HepG2 (cell line): ENCODE data around the gene DCTN3. TPM values are rescaled to one million over a fixed set of nuclear protein-coding genes. Genes with fewer than 3 reads are reported as not detected.

Source experiments
- ASH2L ChIP-seq: fragments of 300-600, 200-600 bp; sonication (generic); IDR thresholded peaks from 2 replicates; pipeline ENCODE4 v1.7.0; 2017; ENCODE audit warnings: low read depth, mild to moderate bottlenecking, moderate library complexity, mixed read lengths, low read length; ENCODE audit not compliant: insufficient read length
- BRD4 ChIP-seq: sonication (generic); formaldehyde crosslinking; IDR thresholded peaks from 2 replicates; pipeline ENCODE4 v1.4.0; 2020; ENCODE audit warnings: missing genetic modification reagents
- DPF2 ChIP-seq: sonication (generic); formaldehyde crosslinking; IDR thresholded peaks from 2 replicates; pipeline ENCODE4 v1.4.0; 2020; ENCODE audit warnings: mild to moderate bottlenecking, low read depth, missing genetic modification reagents, borderline replicate concordance
- ETV5 ChIP-seq: IDR thresholded peaks from 2 replicates; pipeline ENCODE4 v1.6.1; 2018; ENCODE audit warnings: missing biosample characterization, missing genetic modification reagents, inconsistent platforms, borderline replicate concordance
- HINFP ChIP-seq: sonication (generic); formaldehyde crosslinking; IDR thresholded peaks from 2 replicates; pipeline ENCODE4 v1.4.0; 2020; ENCODE audit warnings: low read depth, mild to moderate bottlenecking, missing genetic modification reagents
- IRF2 ChIP-seq: IDR thresholded peaks from 2 replicates; pipeline ENCODE4 v1.6.1; 2018; ENCODE audit warnings: missing genetic modification reagents, missing compliant biosample characterization
- NCOA2 ChIP-seq: sonication (generic); formaldehyde crosslinking; IDR thresholded peaks from 2 replicates; pipeline ENCODE4 v1.8.0; 2022; ENCODE audit warnings: inconsistent platforms
- NFKBIZ ChIP-seq: IDR thresholded peaks from 2 replicates; pipeline ENCODE4 v1.6.1; 2018; ENCODE audit warnings: missing genetic modification reagents, missing compliant biosample characterization
- RERE ChIP-seq: IDR thresholded peaks from 2 replicates; pipeline ENCODE4 v1.6.1; 2016; ENCODE audit warnings: low read depth, missing genetic modification reagents, missing compliant biosample characterization
- SIX1 ChIP-seq: sonication (generic); formaldehyde crosslinking; IDR thresholded peaks from 2 replicates; pipeline ENCODE4 v1.4.0; 2020; ENCODE audit warnings: missing genetic modification reagents, borderline replicate concordance
- SIX4 ChIP-seq: sonication (generic); formaldehyde crosslinking; IDR thresholded peaks from 2 replicates; pipeline ENCODE4 v1.4.0; 2020; ENCODE audit warnings: missing genetic modification reagents
- YEATS2 ChIP-seq: sonication (generic); formaldehyde crosslinking; IDR thresholded peaks from 2 replicates; pipeline ENCODE4 v1.4.0; 2020; ENCODE audit warnings: missing genetic modification reagents, borderline replicate concordance
- ZIK1 ChIP-seq: sonication (generic); formaldehyde crosslinking; IDR thresholded peaks from 2 replicates; pipeline ENCODE4 v1.5.0; 2020; ENCODE audit warnings: mild to moderate bottlenecking, low read depth, missing genetic modification reagents, borderline replicate concordance
- ZMAT3 ChIP-seq: sonication (generic); formaldehyde crosslinking; conservative IDR thresholded peaks from 2 replicates; pipeline ENCODE4 v1.7.0; 2021; ENCODE audit warnings: missing genetic modification reagents
- ZNF552 ChIP-seq: sonication (generic); formaldehyde crosslinking; IDR thresholded peaks from 2 replicates; pipeline ENCODE4 v1.9.0; 2022; ENCODE audit warnings: missing genetic modification reagents, mild to moderate bottlenecking, borderline replicate concordance
- ZNF674 ChIP-seq: sonication (generic); formaldehyde crosslinking; IDR thresholded peaks from 2 replicates; pipeline ENCODE4 v1.5.0; 2020; ENCODE audit warnings: low read depth, mild to moderate bottlenecking, missing genetic modification reagents
- ZNF740 ChIP-seq: sonication (generic); formaldehyde crosslinking; IDR thresholded peaks from 2 replicates; pipeline ENCODE4 v1.4.0; 2020; ENCODE audit warnings: missing genetic modification reagents
- ZNF883 ChIP-seq: sonication (generic); formaldehyde crosslinking; IDR thresholded peaks from 2 replicates; pipeline ENCODE4 v1.5.1; 2020; ENCODE audit warnings: mild to moderate bottlenecking, missing genetic modification reagents; ENCODE audit errors: not compliant biosample characterization
- ZSCAN9 ChIP-seq: IDR thresholded peaks from 2 replicates; pipeline ENCODE4 v1.6.1; 2016; ENCODE audit warnings: borderline replicate concordance
- polyA plus RNA-seq, 8 experiments: library from polyadenylated mRNA; depleted of rRNA in 3 of 8; stranded (reverse) in 7 of 8; unstranded in 1 of 8; fragments of >200 nt; fragmentation: Illumina TruSeq in 4 of 8; extraction: Trizol in 4 of 8; gene quantifications; 2 replicates each; pipeline versions ENCODE4 v1.2.1 to v1.2.3, GENCODE V29; 2011 to 2016; ENCODE audit warnings: low read depth in 4 of 8, missing spikeins in 1 of 8, mixed read lengths in 1 of 8; ENCODE audit not compliant: insufficient read depth in 1 of 8
- total RNA-seq, 5 experiments: library from RNA; depleted of rRNA; stranded (reverse); fragments of >200 nt; fragmentation: Illumina TruSeq; extraction: Trizol; gene quantifications; 2 replicates each; pipeline ENCODE4 v1.2.3, GENCODE V29; 2016; ENCODE audit warnings: low read depth in 1 of 5

DCTN3 gene
- total and polyA plus RNA-seq, 2 of the 13 experiments (the other 11 are each of a cell fraction or from before 2014, with no cell fraction given): 27.4 to 34.5 TPM

GRCh38 chr9:34636791-34637355, 16.6 kb upstream of the DCTN3 start (continued):
- TF ChIP-seq RERE (CRISPR knock-in tag): no peak
- 0 out of 2 replicates have a peak, but pooled peaks have one; percentile 60 for TF ChIP-seq ZNF552 (CRISPR knock-in tag)
- TF ChIP-seq BRD4 (CRISPR knock-in tag): no peak
- no peak for TF ChIP-seq ASH2L
- TF ChIP-seq ETV5 (CRISPR knock-in tag): no peak
- TF ChIP-seq ZNF674 (CRISPR knock-in tag): no peak
- TF ChIP-seq NFKBIZ (CRISPR knock-in tag): no peak
- TF ChIP-seq SIX1 (CRISPR knock-in tag): no peak
- TF ChIP-seq ZNF740 (CRISPR knock-in tag): no peak; the same call in 1 of the 2 replicates
- TF ChIP-seq ZIK1 (CRISPR knock-in tag): no peak
- no peak for TF ChIP-seq NCOA2 (CRISPR knock-in tag)
- peak; percentile 79 for TF ChIP-seq ZNF883
- TF ChIP-seq HINFP: peak; percentile 48; the same call in 1 of the 2 replicates
- no peak for TF ChIP-seq ZSCAN9 (CRISPR knock-in tag)
- no peak for TF ChIP-seq IRF2 (CRISPR knock-in tag)
- no peak for TF ChIP-seq SIX4 (CRISPR knock-in tag)
- no peak for TF ChIP-seq DPF2
- no peak for TF ChIP-seq ZMAT3 (CRISPR knock-in tag)
- TF ChIP-seq YEATS2 (CRISPR knock-in tag): no peak
